ENCODE data around the gene GLRA2. TPM values are rescaled to one million over a fixed set of nuclear protein-coding genes. Genes with fewer than 3 reads are reported as not detected.

GLRA2 gene
- total RNA-seq, 1 donor from 2014 or later, result not detected

- no peak for ATAC-seq
Measured at GRCh38 chrX:14712096-14712495, 182.8 kb downstream of the GLRA2 start.

- ATAC-seq, result no peak
Measured at GRCh38 chrX:14717949-14718348, 188.6 kb downstream of the GLRA2 start.

DNA sequence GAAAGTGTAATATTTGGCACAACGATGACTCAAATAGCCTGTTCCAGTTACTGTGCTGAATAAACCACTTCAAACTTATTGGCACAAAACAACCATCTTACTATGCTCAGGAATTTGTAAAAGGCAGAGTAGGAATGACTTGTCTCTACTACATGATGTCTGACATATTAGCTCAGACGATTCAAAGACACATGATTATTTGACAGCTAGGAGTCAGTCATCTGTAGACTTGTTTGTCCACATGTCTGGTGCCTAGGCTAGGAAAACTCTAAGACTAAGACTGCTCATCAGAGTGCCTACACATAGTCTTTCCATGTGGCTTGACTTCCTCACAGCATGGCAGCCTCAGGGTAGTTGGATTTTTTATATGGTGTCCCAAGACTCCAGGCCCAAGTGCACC is 189.1 kb downstream of the GLRA2 start:
- ATAC-seq, result peak; percentile 58

- no peak for ATAC-seq
Measured at GRCh38 chrX:14729058-14729457, 199.7 kb downstream of the GLRA2 start.

DNA sequence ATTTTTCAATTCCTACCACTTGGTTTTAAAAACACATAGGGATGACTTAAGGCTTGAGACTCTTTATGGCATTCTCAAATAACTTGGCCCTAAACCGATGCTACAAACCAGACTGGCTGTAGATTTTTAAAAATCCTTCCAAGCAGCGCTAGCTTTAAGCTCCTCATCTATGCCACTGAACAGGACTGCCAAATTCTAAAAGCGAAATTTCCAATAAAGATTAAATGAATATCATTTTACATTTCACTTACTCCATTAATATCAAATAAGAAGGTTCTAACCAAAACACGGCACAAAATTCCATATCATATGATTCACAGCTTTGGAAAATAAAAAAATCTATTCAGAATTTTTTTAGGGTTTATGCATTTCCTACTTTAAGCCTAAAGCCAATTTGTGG is 209.3 kb downstream of the GLRA2 start:
- ATAC-seq, result no peak

DNA sequence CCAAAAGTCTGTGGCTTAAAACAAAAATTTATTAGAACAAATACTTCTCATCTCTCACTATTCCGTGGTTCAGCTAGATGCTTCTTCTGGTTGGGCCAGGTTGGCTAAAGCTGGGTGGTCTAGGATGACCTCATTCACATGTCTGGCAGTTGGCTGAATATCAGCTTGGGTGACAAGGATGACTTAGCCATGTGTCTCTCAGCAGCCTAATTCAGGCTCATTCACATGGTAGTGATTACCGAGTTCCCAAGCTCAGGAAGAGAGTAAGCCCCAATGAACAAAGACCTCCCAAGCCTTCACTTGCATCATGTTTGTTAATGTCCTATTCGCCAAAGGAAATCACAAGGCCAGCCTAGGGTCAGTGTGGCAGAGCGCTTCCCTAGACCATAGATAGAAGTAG is 224.1 kb downstream of the GLRA2 start:
- no peak for ATAC-seq

DNA sequence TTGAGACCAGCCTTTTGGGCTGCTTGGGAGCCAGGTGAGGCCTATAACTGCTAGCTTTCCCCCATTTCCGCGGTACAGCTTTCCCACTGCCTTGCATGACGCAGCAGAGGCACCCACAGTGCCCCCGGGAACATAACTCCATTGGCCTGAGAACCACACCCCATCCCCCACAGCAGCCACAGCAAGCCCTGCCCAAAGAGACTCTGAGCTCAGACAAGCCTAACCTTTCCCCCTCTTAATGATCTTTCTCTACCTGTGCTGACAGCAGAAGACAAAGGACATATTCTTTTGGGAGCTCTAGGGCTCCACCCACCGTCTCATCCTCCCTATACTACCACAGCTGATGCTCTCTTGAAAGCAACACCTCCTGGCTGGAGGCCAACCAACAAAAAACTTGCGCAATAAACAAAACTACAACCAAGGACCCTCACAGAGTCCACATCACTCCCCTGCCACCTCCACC is 228.7 kb downstream of the GLRA2 start:
- no peak for ATAC-seq

DNA sequence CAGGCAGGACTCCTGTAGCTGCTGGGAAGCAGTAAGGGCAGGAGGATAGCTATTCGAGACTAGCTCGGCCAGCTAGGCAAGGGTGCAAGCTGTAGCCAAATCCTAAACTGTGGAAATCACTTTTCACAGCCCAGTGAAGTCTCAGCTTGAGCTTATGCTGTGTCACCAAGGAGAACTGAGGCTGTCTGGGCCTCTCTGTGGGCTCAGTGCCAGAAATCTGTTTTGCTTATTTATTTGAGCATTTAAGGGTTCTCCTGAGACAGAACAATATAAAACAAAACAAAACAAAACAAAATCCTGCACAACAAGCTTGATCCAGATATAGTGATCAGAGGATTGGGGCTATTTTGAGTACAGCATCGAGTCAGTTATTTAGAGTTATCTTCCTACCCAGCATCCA is 246.1 kb downstream of the GLRA2 start:
- ATAC-seq, result peak; percentile 51

- no peak for ATAC-seq
Measured at GRCh38 chrX:14776901-14777300, 247.6 kb downstream of the GLRA2 start.

GRCh38 chrX:14777525-14777924 is 248.2 kb downstream of the GLRA2 start:
- ATAC-seq, result peak; percentile 32

DNA sequence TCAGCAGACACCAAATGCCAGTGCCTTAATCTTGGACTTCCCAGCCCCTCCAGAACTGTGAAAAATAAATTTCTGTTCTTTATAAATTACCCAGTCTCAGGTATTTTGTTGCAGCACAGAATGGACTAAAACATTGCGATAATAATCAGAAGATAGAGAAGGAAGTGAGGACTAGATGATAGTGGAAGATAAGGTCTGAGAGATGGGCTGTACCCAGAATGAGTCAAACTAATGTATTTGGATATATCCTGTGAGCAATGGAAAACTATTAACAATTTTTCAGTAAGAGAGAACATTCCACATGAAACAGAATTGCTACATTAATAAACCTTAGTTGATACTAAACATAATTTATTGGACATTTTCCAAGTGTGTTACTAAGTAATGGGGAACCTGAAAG is 250.2 kb downstream of the GLRA2 start:
- no peak for ATAC-seq

Measured in esophagus mucosa (tissue), 1 donor.